ENCODE results near the gene SMAD7.

SMAD7 gene

GRCh38 chr18:48949606-48950535, 894 bp downstream of the SMAD7 start:
- H3K4me3 ChIP-seq (ENCODE audit: low read length) = peak overlapping the region; percentile 12
- DNase-seq (ENCODE audit: low read depth, low spot score) = no peak

- H3K4me3 ChIP-seq (ENCODE audit: low read length) = peak overlapping the region; percentile 21
- no peak for DNase-seq (ENCODE audit: low read depth, low spot score)
These were observed 1.6 kb downstream of the SMAD7 start for GRCh38 chr18:48949050-48949605.

GRCh38 chr18:48948112-48949049, 2.4 kb downstream of the SMAD7 start:
- peak overlapping the region; percentile 21 for H3K4me3 ChIP-seq (ENCODE audit: low read length)
- DNase-seq (ENCODE audit: low read depth, low spot score) = no peak

- no peak for DNase-seq (ENCODE audit: low read depth, low spot score)
- H3K4me3 ChIP-seq (ENCODE audit: low read length) = no peak overlapping the region
These were observed 3.2 kb downstream of the SMAD7 start for GRCh38 chr18:48947560-48947959.

GRCh38 chr18:48947092-48947491, 3.7 kb downstream of the SMAD7 start:
- no peak for DNase-seq (ENCODE audit: low read depth, low spot score)
- H3K4me3 ChIP-seq (ENCODE audit: low read length) = no peak overlapping the region

GRCh38 chr18:48946329-48946835, 4.4 kb downstream of the SMAD7 start:
- H3K4me3 ChIP-seq (ENCODE audit: low read length) = no peak overlapping the region
- DNase-seq (ENCODE audit: low read depth, low spot score) = no peak

GRCh38 chr18:48945953-48946217, 4.9 kb downstream of the SMAD7 start:
- no peak for DNase-seq (ENCODE audit: low read depth, low spot score)
- H3K4me3 ChIP-seq (ENCODE audit: low read length) = no peak overlapping the region

- DNase-seq (ENCODE audit: low read depth, low spot score) = no peak
- no peak overlapping the region for H3K4me3 ChIP-seq (ENCODE audit: low read length)
These were observed 6.1 kb downstream of the SMAD7 start for GRCh38 chr18:48944634-48945033.

- no peak overlapping the region for H3K4me3 ChIP-seq (ENCODE audit: low read length)
- peak; percentile 54 for DNase-seq (ENCODE audit: low read depth, low spot score)
These were observed 6.8 kb downstream of the SMAD7 start for GRCh38 chr18:48943736-48944527.

GRCh38 chr18:48943333-48943732, 7.4 kb downstream of the SMAD7 start:
- no peak overlapping the region for H3K4me3 ChIP-seq (ENCODE audit: low read length)
- DNase-seq (ENCODE audit: low read depth, low spot score) = no peak

GRCh38 chr18:48942554-48943261, 8.1 kb downstream of the SMAD7 start:
- H3K4me3 ChIP-seq (ENCODE audit: low read length) = no peak overlapping the region
- DNase-seq (ENCODE audit: low read depth, low spot score) = no peak

GRCh38 chr18:48942086-48942485, 8.7 kb downstream of the SMAD7 start:
- no peak overlapping the region for H3K4me3 ChIP-seq (ENCODE audit: low read length)
- no peak for DNase-seq (ENCODE audit: low read depth, low spot score)

- no peak for DNase-seq (ENCODE audit: low read depth, low spot score)
- H3K4me3 ChIP-seq (ENCODE audit: low read length) = peak overlapping the region; percentile 34
These were observed 9.1 kb downstream of the SMAD7 start for GRCh38 chr18:48941672-48942071.

GRCh38 chr18:48940854-48941611, 9.7 kb downstream of the SMAD7 start:
- DNase-seq (ENCODE audit: low read depth, low spot score) = peak; percentile 99
- peak overlapping the region; percentile 34 for H3K4me3 ChIP-seq (ENCODE audit: low read length)

- DNase-seq (ENCODE audit: low read depth, low spot score) = no peak
These were observed 11.3 kb downstream of the SMAD7 start for GRCh38 chr18:48939205-48940097.

GRCh38 chr18:48938827-48939204, 11.9 kb downstream of the SMAD7 start:
- H3K4me3 ChIP-seq (ENCODE audit: low read length) = no peak overlapping the region
- DNase-seq (ENCODE audit: low read depth, low spot score) = no peak

More at GRCh38 chr18:48939205-48940097, 11.3 kb downstream of the SMAD7 start:
- no peak overlapping the region for H3K4me3 ChIP-seq (ENCODE audit: low read length)

All from Jurkat, Clone E6-1 (cell line).